GM12865 (cell line): Measurements from ENCODE around the gene ITGAD.
A peak's percentile ranks its signal among the peaks of the same experiment; 100 is the strongest.

Experiments
- DNase-seq: peaks from one replicate; pipeline ENCODE4 v3.0.0; 2010; ENCODE audit warnings: low read depth
- H3K4me3 ChIP-seq: 2 replicates; pipeline ENCODE4 v1.5.1; 2011; ENCODE audit warnings: mild to moderate bottlenecking, low read depth, low read length, control low read depth
- CTCF ChIP-seq: IDR thresholded peaks from 2 replicates; pipeline ENCODE4 v1.5.1; 2011; ENCODE audit warnings: low read length, control low read depth, low read depth, inconsistent platforms; ENCODE audit not compliant: insufficient read depth; ENCODE audit errors: missing control alignments

The ITGAD gene

GRCh38 chr16:31380201-31380600 lies 12.9 kb upstream of the ITGAD start:
- no peak overlapping the region for H3K4me3 ChIP-seq
- no peak for DNase-seq
- no peak for TF ChIP-seq CTCF

GRCh38 chr16:31382485-31383161 lies 10.5 kb upstream of the ITGAD start:
- peak; percentile 74 for DNase-seq
- TF ChIP-seq CTCF = peak; percentile 88
- H3K4me3 ChIP-seq = no peak overlapping the region

- no peak overlapping the region for H3K4me3 ChIP-seq
- TF ChIP-seq CTCF = no peak
- no peak for DNase-seq
Measured at GRCh38 chr16:31385680-31386079, 7.5 kb upstream of the ITGAD start.

- no peak overlapping the region for H3K4me3 ChIP-seq
- peak; percentile 58 for DNase-seq
- TF ChIP-seq CTCF = no peak
Measured at GRCh38 chr16:31386157-31386984, 6.8 kb upstream of the ITGAD start.

- TF ChIP-seq CTCF = no peak
- no peak for DNase-seq
- no peak overlapping the region for H3K4me3 ChIP-seq
Measured at GRCh38 chr16:31388535-31388934, 4.6 kb upstream of the ITGAD start.

GRCh38 chr16:31390504-31391041 lies 2.6 kb upstream of the ITGAD start:
- no peak for TF ChIP-seq CTCF
- no peak overlapping the region for H3K4me3 ChIP-seq
- no peak for DNase-seq
